GM18498 (cell line): Measurements from ENCODE around the gene ZDHHC14.

ENCODE experiments used
- ATAC-seq: cut with Tn5 transposase; IDR thresholded peaks from one replicate; pipeline ENCODE4 v1.9.1; 2021; ENCODE audit warnings: mild to moderate bottlenecking, moderate library complexity; ENCODE audit not compliant: unreplicated experiment

ZDHHC14 gene

DNA sequence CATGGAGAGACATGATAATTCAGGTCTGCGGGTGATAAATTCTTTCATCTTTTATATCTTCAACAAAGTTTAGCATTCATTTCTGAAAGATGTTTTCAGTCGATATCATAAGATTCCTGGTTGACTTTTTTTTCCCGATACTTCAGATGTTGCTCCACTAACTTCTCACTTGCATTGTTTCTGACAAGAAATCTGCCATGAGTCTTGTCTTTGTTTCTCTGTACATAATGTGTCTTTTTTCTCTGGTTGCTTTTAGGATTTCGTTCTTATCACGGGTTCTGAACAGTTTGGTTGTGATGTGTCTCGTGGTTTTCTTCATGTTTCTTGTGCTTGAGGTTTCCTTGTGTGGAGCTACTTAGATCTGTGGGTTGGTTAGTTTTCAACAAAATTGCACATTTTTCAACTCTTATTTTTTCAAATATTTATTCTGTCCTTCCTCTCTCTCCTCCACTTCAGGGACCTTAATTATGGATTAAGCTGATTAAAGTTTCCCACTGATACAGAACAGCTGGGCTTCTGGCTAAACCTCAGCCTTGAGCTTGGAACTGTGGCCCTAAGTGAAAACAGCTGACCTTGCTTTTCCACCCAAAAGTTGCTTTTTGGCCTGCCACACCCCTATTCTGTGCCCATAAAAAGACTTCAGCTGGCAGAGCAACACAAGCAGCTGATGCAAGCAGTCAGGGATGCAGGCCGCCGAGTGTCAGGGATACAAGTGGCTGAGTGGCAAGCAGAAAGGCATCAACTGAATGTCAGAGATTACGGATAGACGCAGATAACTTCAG lies 344.2 kb downstream of the ZDHHC14 start:
- ATAC-seq: no peak

DNA sequence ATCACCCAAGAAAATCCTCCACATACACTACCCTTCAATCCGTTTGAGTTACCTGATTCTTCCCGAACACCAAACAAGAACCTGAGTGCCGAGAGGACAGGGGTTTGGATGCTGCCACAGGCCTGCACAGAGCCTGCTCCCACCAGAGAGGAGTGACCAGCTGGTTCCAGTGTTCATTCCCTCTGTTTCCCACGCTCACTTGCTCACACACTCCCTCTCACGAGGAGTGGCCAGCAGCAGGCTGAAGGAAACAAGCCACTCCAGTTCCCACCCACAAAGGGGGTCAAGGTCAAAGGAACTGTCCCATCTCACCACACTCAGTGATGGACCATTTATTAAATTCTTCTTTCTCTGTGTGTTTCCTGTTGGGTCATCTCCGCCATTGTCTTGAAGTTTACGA lies 344.8 kb downstream of the ZDHHC14 start:
- ATAC-seq: no peak

DNA sequence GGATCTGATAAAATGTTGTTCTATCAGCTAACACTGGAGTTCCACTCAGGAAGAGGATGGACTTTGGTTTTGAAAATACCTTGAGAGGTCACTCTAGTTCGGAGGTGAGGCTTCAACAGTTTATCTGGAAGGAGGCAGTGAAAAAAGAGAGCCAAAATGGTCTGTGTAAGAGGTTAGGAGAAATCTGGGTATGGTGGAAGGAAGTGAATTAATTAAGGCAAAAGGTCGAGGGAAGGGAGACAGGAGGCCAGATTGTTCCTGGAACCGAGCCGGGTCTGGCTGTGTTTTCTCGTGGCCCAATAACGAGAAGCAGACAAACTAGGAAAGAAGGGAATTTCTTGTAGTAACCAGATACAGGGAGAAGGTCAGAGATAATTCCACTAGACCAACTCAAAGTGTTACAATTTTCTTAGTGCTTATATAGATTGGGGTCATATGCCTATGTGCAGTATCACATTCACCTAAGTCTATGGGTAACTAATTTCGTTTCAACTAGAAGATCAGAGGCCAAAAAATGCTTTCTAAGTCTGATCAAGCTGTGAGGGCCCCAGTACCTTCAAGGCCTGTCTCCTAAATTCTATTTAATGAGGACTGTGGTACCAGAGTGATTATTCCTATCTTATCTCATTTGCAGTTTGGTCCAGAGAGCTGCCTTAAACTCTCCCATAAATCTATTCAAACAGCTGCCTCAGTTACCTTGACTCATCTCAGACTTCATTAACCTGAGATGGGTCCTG lies 346.1 kb downstream of the ZDHHC14 start:
- no peak for ATAC-seq
